Fibroblast of pulmonary artery (primary cell): ENCODE data around the gene C14orf180.

Experiments
- DNase-seq: peaks from one replicate; pipeline ENCODE4 v3.0.0-alpha.2; 2010; ENCODE audit warnings: low read depth
- H3K4me3 ChIP-seq: replicated peaks from 2 replicates; pipeline ENCODE4 v1.5.1; 2011; ENCODE audit warnings: low read depth, mild to moderate bottlenecking, control low read depth, low read length, moderate library complexity
- CTCF ChIP-seq: IDR thresholded peaks from 2 replicates; pipeline ENCODE4 v1.5.1; 2011; ENCODE audit warnings: mild to moderate bottlenecking, control low read depth, low read length, inconsistent platforms; ENCODE audit errors: missing control alignments

C14orf180 gene

DNA sequence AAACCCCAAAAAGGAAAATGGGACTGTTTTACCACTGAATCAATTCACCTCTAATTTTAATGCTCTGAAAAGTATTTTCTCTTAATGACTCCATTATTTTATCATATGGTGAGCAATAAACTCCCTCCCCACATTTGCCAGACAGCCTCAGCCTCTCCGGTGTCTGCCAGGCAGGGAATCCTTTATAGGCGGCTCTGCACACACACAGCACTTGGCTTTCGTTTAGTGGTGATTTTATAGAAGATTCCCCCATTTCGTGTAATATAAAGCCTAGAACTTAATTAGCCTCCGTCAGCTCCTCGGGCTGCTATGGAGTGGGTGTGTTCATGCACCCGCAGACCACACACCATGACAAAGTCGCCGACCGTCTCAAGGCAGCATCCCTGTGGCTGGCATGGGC lies 10.1 kb upstream of the C14orf180 start:
- no peak for TF ChIP-seq CTCF
- no peak overlapping the region for H3K4me3 ChIP-seq
- DNase-seq, result no peak

DNA sequence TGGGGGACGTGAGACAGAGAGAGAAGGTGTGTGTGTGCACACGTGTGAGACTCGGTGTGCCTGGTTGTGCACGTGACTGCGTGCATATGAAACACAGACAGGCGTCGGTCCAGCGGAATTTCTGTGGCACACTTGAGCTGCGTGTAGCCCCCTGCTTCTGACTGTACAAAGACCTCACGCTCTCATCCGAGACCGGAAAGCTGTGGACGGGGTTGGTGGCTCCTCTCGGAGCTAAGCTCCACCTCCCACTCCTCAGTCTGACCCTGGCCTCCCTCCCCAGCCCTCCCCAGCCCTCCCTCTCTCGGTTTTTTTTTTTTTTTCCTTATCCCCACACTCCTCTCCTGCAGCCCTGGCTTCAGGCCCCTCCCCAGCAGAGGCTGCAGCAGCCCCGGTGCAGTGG lies 8.3 kb upstream of the C14orf180 start:
- DNase-seq, result no peak
- no peak for TF ChIP-seq CTCF
- H3K4me3 ChIP-seq, result no peak overlapping the region

DNA sequence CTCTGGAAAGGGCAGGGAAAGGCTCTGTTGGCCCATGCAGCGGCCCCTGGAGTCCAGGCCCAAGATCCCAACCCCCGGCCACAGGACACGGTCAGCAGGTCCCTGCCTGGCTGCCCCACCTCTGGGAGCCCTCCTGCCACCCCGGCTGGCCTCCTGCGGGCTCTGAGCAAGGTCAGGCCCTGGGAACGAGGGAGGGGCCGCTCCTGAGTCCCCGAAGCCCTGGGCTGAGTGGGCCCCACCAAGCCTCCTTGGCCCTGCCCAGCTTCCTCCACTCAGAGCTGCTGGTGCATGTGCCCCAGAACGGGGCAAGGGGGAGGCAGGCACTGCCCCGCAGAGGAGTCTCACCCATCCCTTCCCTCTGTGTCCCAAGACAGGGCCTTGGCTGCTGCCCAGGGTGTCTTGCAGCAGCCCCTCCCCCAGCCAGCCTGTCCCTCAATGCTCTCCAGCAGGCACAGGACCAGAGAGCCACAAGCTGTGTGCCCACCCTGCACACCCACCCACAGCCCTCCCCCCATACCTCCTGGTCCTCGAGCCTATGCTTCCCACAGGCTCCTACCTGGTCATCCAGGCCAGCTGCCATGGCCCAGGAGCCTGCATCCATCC lies 7.4 kb upstream of the C14orf180 start:
- H3K4me3 ChIP-seq, result no peak overlapping the region
- DNase-seq, result no peak
- TF ChIP-seq CTCF, result no peak

DNA sequence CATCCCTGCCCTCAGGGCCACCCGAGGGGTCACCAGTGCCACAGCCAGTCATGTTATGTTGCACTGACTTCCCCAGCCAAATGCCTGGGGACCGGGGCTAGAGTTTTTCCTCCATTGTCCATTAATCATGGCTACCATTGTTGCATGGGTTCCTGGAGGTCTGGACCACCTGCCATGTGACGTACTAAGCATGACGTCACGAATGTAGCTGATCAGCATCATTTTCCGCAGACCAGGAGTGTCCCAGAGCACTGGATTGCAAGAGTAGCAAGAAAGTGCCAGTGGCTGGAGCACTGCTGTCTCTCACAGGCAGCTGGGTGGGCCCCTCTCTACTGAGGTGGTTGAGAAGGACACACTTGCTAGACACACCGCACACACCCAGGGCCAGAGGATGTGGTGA lies 6.9 kb upstream of the C14orf180 start:
- TF ChIP-seq CTCF, result no peak
- DNase-seq, result no peak
- no peak overlapping the region for H3K4me3 ChIP-seq

- no peak overlapping the region for H3K4me3 ChIP-seq
- no peak for TF ChIP-seq CTCF
- no peak for DNase-seq
Observed at GRCh38 chr14:104573930-104574329, 5.6 kb upstream of the C14orf180 start.

DNA sequence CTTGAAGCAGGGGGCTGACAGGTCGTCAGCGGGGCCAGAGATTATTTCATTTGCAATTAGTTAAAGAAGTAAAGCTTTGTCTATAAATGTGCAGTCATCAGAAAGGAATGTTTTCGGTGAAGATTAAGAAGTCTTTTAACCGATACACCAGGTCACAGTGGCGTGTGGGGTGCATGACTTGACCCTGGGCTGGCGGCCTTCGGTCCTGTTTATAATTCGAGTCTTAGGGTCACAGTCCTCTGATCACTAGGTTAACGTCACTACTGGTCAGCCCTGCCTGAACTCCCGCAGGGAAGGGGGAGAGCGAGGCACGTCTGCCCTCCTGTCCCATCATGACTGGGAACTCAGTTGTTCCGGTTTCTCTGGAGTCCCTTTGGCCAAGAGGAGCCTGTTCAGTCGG lies 5.0 kb upstream of the C14orf180 start:
- H3K4me3 ChIP-seq, result no peak overlapping the region
- TF ChIP-seq CTCF, result no peak
- DNase-seq, result no peak

- DNase-seq, result no peak
- no peak for TF ChIP-seq CTCF
- H3K4me3 ChIP-seq, result no peak overlapping the region
Observed at GRCh38 chr14:104574978-104575583, 4.5 kb upstream of the C14orf180 start.
